Endothelial cell of umbilical vein (primary cell): ENCODE measurements around the gene LRRC30. TPM values are rescaled to one million over a fixed set of nuclear protein-coding genes. Genes with fewer than 3 reads are reported as not detected.

Source experiments
- BruUV-seq: library from RNA; stranded (reverse); fragments of 400-500 nt; replicated peaks from 2 replicates; lab custom pipeline; 2021; lab: Mats Ljungman, UMichigan
- CTCF ChIA-PET: fragments of 300-600, 350-600 bp; sonication (Branson Sonifier 250); formaldehyde crosslinking; loops from one replicate; lab custom pipeline; 2021; ENCODE audit warnings: antibody characterized with exemption, inconsistent platforms; lab: Charles Lee
- POLR2A ChIA-PET: fragments of 300-600, 350-600 bp; sonication (Branson Sonifier 250); formaldehyde crosslinking; loops from one replicate; lab custom pipeline; 2021; ENCODE audit warnings: antibody characterized with exemption, inconsistent platforms; lab: Charles Lee
- DNase-seq: peaks from one replicate; pipeline ENCODE4 v3.0.0-alpha.2; 2011; ENCODE audit warnings: low read depth, low spot score
- FAIRE-seq: peaks from 2 replicates; lab custom pipeline; 2011; peaks lifted over from hg19 to GRCh38; lab: Jason Lieb, UNC
- H2AFZ ChIP-seq: 2 replicates; pipeline ENCODE4 v1.6.0; 2012; ENCODE audit warnings: low read depth, low read length, control low read depth, inconsistent platforms
- H3K27ac ChIP-seq: 2 replicates; pipeline ENCODE4 v1.5.1; 2011; ENCODE audit warnings: low read depth, mild to moderate bottlenecking, control low read depth, low read length, moderate library complexity; ENCODE audit not compliant: insufficient read depth
- H3K27me3 ChIP-seq, 2 experiments: 2 replicates each; pipeline versions ENCODE4 v1.6.0 to v1.6.1; 2011; ENCODE audit warnings: low read length in 2 of 2, mixed read lengths in 1 of 2; ENCODE audit not compliant: control insufficient read depth in 2 of 2, insufficient read depth in 2 of 2
- H3K36me3 ChIP-seq, 2 experiments: 2 replicates in 1 of 2; 3 replicates in 1 of 2; pipeline ENCODE4 v1.5.1; 2011; ENCODE audit warnings: low read length in 2 of 2, mild to moderate bottlenecking in 1 of 2, moderate library complexity in 1 of 2; ENCODE audit not compliant: control insufficient read depth in 2 of 2, insufficient read depth in 2 of 2; ENCODE audit errors: extremely low read depth in 1 of 2
- H3K4me1 ChIP-seq: 3 replicates; pipeline ENCODE4 v1.5.1; 2011; ENCODE audit warnings: mild to moderate bottlenecking, low read length; ENCODE audit not compliant: control insufficient read depth, insufficient read depth; ENCODE audit errors: extremely low read depth
- H3K4me2 ChIP-seq: 2 replicates; pipeline ENCODE4 v1.6.1; 2011; ENCODE audit warnings: low read length, control low read depth, mixed read lengths; ENCODE audit not compliant: insufficient read depth
- H3K4me3 ChIP-seq, 3 experiments: fragments of 200-600 bp in 1 of 3; sonication (generic), shearing (Covaris generic) in 1 of 3; replicated peaks in 1 of 3; 2 replicates each; pipeline ENCODE4 v1.5.1; 2011 to 2016; ENCODE audit warnings: control low read depth in 3 of 3, low read length in 3 of 3, mild to moderate bottlenecking in 2 of 3, inconsistent platforms in 1 of 3, low read depth in 1 of 3, moderate library complexity in 1 of 3; ENCODE audit not compliant: insufficient read depth in 1 of 3
- H3K79me2 ChIP-seq: 2 replicates; pipeline ENCODE4 v1.6.0; 2012; ENCODE audit warnings: low read length, inconsistent platforms; ENCODE audit not compliant: control insufficient read depth, insufficient read depth
- H3K9ac ChIP-seq: replicated peaks from 2 replicates; pipeline ENCODE3; 2011; ENCODE audit warnings: low read length, control low read depth; ENCODE audit not compliant: insufficient read depth; ENCODE audit errors: extremely low read depth
- H3K9me1 ChIP-seq: replicated peaks from 3 replicates; pipeline ENCODE4 v1.6.0; 2011; ENCODE audit warnings: mild to moderate bottlenecking, low read length; ENCODE audit not compliant: control insufficient read depth, insufficient read depth; ENCODE audit errors: extremely low read depth
- H3K9me3 ChIP-seq: replicated peaks from 2 replicates; pipeline ENCODE4 v1.5.1; 2012; ENCODE audit warnings: low read length, inconsistent platforms; ENCODE audit not compliant: control insufficient read depth, insufficient read depth
- H4K20me1 ChIP-seq: replicated peaks from 2 replicates; pipeline ENCODE3; 2011; ENCODE audit warnings: mild to moderate bottlenecking, low read length; ENCODE audit not compliant: control insufficient read depth, insufficient read depth; ENCODE audit errors: extremely low read depth
- EZH2 ChIP-seq: IDR thresholded peaks from 2 replicates; pipeline ENCODE4 v1.6.1; 2012; ENCODE audit warnings: borderline replicate concordance, low read depth, mild to moderate bottlenecking, moderate library complexity, low read length, inconsistent platforms; ENCODE audit not compliant: severe bottlenecking
- FOS ChIP-seq: IDR thresholded peaks from 2 replicates; pipeline ENCODE4 v1.6.1; 2011; ENCODE audit warnings: mild to moderate bottlenecking, low read length, moderate library complexity, borderline replicate concordance; ENCODE audit not compliant: insufficient read depth
- GATA2 ChIP-seq: IDR thresholded peaks from 2 replicates; pipeline ENCODE4 v1.7.0; 2011; ENCODE audit warnings: low read depth, mild to moderate bottlenecking, moderate library complexity, mixed read lengths, low read length; ENCODE audit not compliant: insufficient read length, insufficient read depth
- JUN ChIP-seq: IDR thresholded peaks from 2 replicates; pipeline ENCODE4 v1.6.1; 2011; ENCODE audit warnings: borderline replicate concordance, low read depth; ENCODE audit not compliant: insufficient read length, insufficient read depth
- MYC ChIP-seq: IDR thresholded peaks from one replicate; pipeline ENCODE4 v1.6.1; 2011; ENCODE audit warnings: mild to moderate bottlenecking, low read depth, low read length
- POLR2A ChIP-seq: IDR thresholded peaks from 2 replicates; pipeline ENCODE4 v1.6.1; 2012; ENCODE audit warnings: low read depth, mild to moderate bottlenecking, control low read depth, low read length
- POLR2AphosphoS5 ChIP-seq: IDR thresholded peaks from 2 replicates; pipeline ENCODE4 v1.6.1; 2012; ENCODE audit warnings: low read depth, mild to moderate bottlenecking, control low read depth, low read length, moderate library complexity; ENCODE audit not compliant: insufficient read depth
- dilution Hi-C: fragments of 300-500 bp; cut with MboI; formaldehyde crosslinking; loops from one replicate; pipeline ENCODE4 v1.15.0; 2019; ENCODE audit warnings: low sequenced_read_pairs; ENCODE audit not compliant: extremely low pct_ligation_motif_present
- intact Hi-C: fragments of 100-400 bp; cut with micrococcal nuclease; formaldehyde crosslinking; loops from one replicate; pipeline ENCODE4 v1.10.0; 2022
- polyA plus RNA-seq, 4 experiments: library from polyadenylated mRNA; depleted of rRNA in 3 of 4; stranded (reverse) in 3 of 4; unstranded in 1 of 4; fragments of >200 nt; gene quantifications; 2 replicates each; pipeline versions ENCODE4 v1.2.1 to v1.2.3, GENCODE V29; 2011 to 2012; ENCODE audit warnings: missing spikeins in 1 of 4
- total RNA-seq: library from RNA; stranded (reverse); gene quantifications from 2 replicates; pipeline ENCODE4 v1.2.3, GENCODE V29; 2021
- TF ChIP-seq, protein P1 (sequence below), 2 donors: IDR thresholded peaks; 1 replicate in 1 of 2; 2 replicates in 1 of 2; pipeline ENCODE4 v1.5.1; 2011; ENCODE audit warnings: low read length in 2 of 2, mild to moderate bottlenecking in 2 of 2, moderate library complexity in 2 of 2, control low read depth in 1 of 2, inconsistent platforms in 1 of 2, low read depth in 1 of 2; ENCODE audit not compliant: insufficient read depth in 1 of 2; ENCODE audit errors: extremely low read depth in 1 of 2
- TF ChIP-seq, protein P2 (sequence below): IDR thresholded peaks from 2 replicates; pipeline ENCODE4 v1.6.1; 2011; ENCODE audit not compliant: insufficient read depth, insufficient read length

LRRC30 gene
- total and polyA plus RNA-seq, 2 donors (not counting 3 experiments of a cell fraction or from before 2014, with no cell fraction given), result not detected

DNA sequence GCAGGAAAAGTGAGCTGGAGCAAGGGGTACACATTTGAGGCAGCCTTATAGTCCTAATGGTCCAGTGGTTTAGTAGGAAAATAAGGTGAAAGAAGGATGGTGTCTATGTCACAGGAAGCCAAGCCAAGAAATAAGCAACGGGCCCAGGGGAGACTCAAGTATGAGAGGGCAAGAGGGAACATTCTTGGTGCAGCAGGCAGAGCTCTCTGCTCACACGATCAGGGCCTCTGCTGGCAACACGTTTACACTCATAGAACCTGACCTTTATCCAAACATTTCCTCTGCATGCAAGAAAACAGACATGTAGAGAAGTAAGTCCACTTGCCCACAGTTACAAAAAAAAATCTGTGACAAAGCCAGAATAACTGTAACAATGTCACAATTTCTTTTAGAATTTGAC, 32.6 kb upstream of the LRRC30 start:
- Histone ChIP-seq H3K79me2 (no peaks in the 10 kb centered on the region), H3K4me2 (no peak overlapping the region), H3K4me1 (no peaks in the 10 kb centered on the region), H3K27me3 (no peaks in the 10 kb centered on the region), H3K36me3 (no peaks in the 10 kb centered on the region), H2AFZ (no peak overlapping the region), H3K4me3 (no peak overlapping the region), H3K27ac (no peak overlapping the region), H4K20me1 (no peaks in the 10 kb centered on the region), H3K9me3 (no peaks in the 10 kb centered on the region), H3K9ac (no peak overlapping the region), H3K9me1 (no peaks in the 10 kb centered on the region)
- no TSS peak for BruUV-seq
- intact Hi-C loops, result no loop called here
- ChIA-PET CTCF (no interaction called here), POLR2A (no interaction called here)
- dilution Hi-C loops, result no loop called here
- DNase-seq, result no peak
- FAIRE-seq, result no peak
- TF ChIP-seq, protein P1, sequence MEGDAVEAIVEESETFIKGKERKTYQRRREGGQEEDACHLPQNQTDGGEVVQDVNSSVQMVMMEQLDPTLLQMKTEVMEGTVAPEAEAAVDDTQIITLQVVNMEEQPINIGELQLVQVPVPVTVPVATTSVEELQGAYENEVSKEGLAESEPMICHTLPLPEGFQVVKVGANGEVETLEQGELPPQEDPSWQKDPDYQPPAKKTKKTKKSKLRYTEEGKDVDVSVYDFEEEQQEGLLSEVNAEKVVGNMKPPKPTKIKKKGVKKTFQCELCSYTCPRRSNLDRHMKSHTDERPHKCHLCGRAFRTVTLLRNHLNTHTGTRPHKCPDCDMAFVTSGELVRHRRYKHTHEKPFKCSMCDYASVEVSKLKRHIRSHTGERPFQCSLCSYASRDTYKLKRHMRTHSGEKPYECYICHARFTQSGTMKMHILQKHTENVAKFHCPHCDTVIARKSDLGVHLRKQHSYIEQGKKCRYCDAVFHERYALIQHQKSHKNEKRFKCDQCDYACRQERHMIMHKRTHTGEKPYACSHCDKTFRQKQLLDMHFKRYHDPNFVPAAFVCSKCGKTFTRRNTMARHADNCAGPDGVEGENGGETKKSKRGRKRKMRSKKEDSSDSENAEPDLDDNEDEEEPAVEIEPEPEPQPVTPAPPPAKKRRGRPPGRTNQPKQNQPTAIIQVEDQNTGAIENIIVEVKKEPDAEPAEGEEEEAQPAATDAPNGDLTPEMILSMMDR (IDR thresholded peaks at IDR 0.05; ENCODE audit: extremely low read depth in 1 of 2, insufficient read depth in 1 of 2, low read depth in 1 of 2, low read length in 2 of 2), result no peak
- TF ChIP-seq EZH2 (no peak), POLR2AphosphoS5 (no peak), GATA2 (no peak), FOS (no peak), JUN (no peak), MYC (no peak), POLR2A (no peak)
- TF ChIP-seq, protein P2, sequence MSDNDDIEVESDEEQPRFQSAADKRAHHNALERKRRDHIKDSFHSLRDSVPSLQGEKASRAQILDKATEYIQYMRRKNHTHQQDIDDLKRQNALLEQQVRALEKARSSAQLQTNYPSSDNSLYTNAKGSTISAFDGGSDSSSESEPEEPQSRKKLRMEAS, result no peak
